Measurements from ENCODE around the gene EIF4ENIF1.

EIF4ENIF1 gene

DNA sequence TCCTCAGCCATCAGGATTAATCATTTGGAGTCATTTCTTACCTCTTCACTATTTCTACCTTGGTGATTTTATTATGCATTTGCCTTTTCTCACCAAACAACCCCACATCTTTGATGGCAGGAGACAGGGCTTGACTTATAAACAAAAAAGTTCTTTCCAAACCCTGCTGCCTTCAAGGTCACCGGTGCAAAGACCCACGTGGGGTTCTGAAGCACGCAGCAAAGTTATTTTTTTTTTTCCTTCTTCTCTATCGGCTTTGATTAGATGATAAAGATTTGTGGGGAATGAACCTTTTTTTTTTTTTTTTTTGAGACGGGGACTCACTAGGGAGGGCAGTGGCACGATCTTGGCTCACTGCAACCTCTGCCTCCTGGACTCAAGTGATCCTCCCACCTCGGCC, 46.1 kb downstream of the EIF4ENIF1 start:
- Histone ChIP-seq H3K36me3 (ENCODE audit: low read length) (peaks cover 25% of the 10 kb centered on the region; the same call in 1 of the 2 replicates), H3F3A (ENCODE audit: insufficient read depth) (peaks cover 10% of the 10 kb centered on the region; the same call in 1 of the 2 replicates), H3K27ac (ENCODE audit: low read depth, low read length) (no peak overlapping the region), H2AFZ (ENCODE audit: low read depth, low read length, severe bottlenecking) (no peak overlapping the region), H3K9ac (ENCODE audit: low read length) (no peak overlapping the region), H3K79me2 (ENCODE audit: insufficient read depth, low read length) (no peaks in the 10 kb centered on the region), H3K9me2 (replicated peaks; ENCODE audit: insufficient read depth, low read length) (no peaks in the 10 kb centered on the region), H3K9me3 (ENCODE audit: insufficient read depth, low read length) (no peaks in the 10 kb centered on the region), H3K4me3 (ENCODE audit: insufficient read depth, low read length, poor library complexity, severe bottlenecking) (no peak overlapping the region), H3K4me2 (ENCODE audit: low read depth, low read length, poor library complexity, severe bottlenecking) (no peak overlapping the region), H3K27me3 (ENCODE audit: low read length) (no peaks in the 10 kb centered on the region), H4K20me1 (ENCODE audit: low read depth, low read length) (no peaks in the 10 kb centered on the region)
- TF ChIP-seq, protein P1, sequence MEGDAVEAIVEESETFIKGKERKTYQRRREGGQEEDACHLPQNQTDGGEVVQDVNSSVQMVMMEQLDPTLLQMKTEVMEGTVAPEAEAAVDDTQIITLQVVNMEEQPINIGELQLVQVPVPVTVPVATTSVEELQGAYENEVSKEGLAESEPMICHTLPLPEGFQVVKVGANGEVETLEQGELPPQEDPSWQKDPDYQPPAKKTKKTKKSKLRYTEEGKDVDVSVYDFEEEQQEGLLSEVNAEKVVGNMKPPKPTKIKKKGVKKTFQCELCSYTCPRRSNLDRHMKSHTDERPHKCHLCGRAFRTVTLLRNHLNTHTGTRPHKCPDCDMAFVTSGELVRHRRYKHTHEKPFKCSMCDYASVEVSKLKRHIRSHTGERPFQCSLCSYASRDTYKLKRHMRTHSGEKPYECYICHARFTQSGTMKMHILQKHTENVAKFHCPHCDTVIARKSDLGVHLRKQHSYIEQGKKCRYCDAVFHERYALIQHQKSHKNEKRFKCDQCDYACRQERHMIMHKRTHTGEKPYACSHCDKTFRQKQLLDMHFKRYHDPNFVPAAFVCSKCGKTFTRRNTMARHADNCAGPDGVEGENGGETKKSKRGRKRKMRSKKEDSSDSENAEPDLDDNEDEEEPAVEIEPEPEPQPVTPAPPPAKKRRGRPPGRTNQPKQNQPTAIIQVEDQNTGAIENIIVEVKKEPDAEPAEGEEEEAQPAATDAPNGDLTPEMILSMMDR (IDR thresholded peaks at IDR 0.05; ENCODE audit: insufficient read depth, low read length, poor library complexity, severe bottlenecking) = no peak
- TF ChIP-seq EZH2phosphoT487 (conservative IDR thresholded peaks at IDR 0.05; ENCODE audit: low read length) = no peak

- H3K79me2 ChIP-seq (ENCODE audit: insufficient read depth, low read length) = no peaks in the 10 kb centered on the region
- H4K20me1 ChIP-seq (ENCODE audit: low read depth, low read length) = no peaks in the 10 kb centered on the region
- H3K4me2 ChIP-seq (ENCODE audit: low read depth, low read length, poor library complexity, severe bottlenecking) = no peak overlapping the region
- H3K27ac ChIP-seq (ENCODE audit: low read depth, low read length) = no peak overlapping the region
- H3F3A ChIP-seq (ENCODE audit: insufficient read depth) = peaks cover 10% of the 10 kb centered on the region; the same call in 1 of the 2 replicates
- no peak overlapping the region for H3K9ac ChIP-seq (ENCODE audit: low read length)
- H3K27me3 ChIP-seq (ENCODE audit: low read length) = no peaks in the 10 kb centered on the region
- H3K9me3 ChIP-seq (ENCODE audit: insufficient read depth, low read length) = no peaks in the 10 kb centered on the region
- H3K9me2 ChIP-seq (replicated peaks; ENCODE audit: insufficient read depth, low read length) = no peaks in the 10 kb centered on the region
- peaks cover 25% of the 10 kb centered on the region; the same call in 1 of the 2 replicates for H3K36me3 ChIP-seq (ENCODE audit: low read length)
- H2AFZ ChIP-seq (ENCODE audit: low read depth, low read length, severe bottlenecking) = no peak overlapping the region
- H3K4me3 ChIP-seq (ENCODE audit: insufficient read depth, low read length, poor library complexity, severe bottlenecking) = no peak overlapping the region
- TF ChIP-seq, protein P1 (IDR thresholded peaks at IDR 0.05; ENCODE audit: insufficient read depth, low read length, poor library complexity, severe bottlenecking) = no peak
- no peak for TF ChIP-seq EZH2phosphoT487 (conservative IDR thresholded peaks at IDR 0.05; ENCODE audit: low read length)
Observed at GRCh38 chr22:31442768-31443489, 46.7 kb downstream of the EIF4ENIF1 start.

- peaks cover 10% of the 10 kb centered on the region; the same call in 1 of the 2 replicates for H3F3A ChIP-seq (ENCODE audit: insufficient read depth)
Observed at GRCh38 chr22:31441652-31442051, 48.0 kb downstream of the EIF4ENIF1 start.

More at GRCh38 chr22:31441652-31442051, 48.0 kb downstream of the EIF4ENIF1 start:
- peaks cover 33% of the 10 kb centered on the region; the same call in 1 of the 2 replicates for H3K36me3 ChIP-seq (ENCODE audit: low read length)
- H3K4me3 ChIP-seq (ENCODE audit: insufficient read depth, low read length, poor library complexity, severe bottlenecking) = no peak overlapping the region
- H2AFZ ChIP-seq (ENCODE audit: low read depth, low read length, severe bottlenecking) = no peak overlapping the region
- no peaks in the 10 kb centered on the region for H3K9me3 ChIP-seq (ENCODE audit: insufficient read depth, low read length)
- H3K9ac ChIP-seq (ENCODE audit: low read length) = no peak overlapping the region
- H3K4me2 ChIP-seq (ENCODE audit: low read depth, low read length, poor library complexity, severe bottlenecking) = no peak overlapping the region
- TF ChIP-seq EZH2phosphoT487 (conservative IDR thresholded peaks at IDR 0.05; ENCODE audit: low read length) = no peak
- TF ChIP-seq, protein P1 (IDR thresholded peaks at IDR 0.05; ENCODE audit: insufficient read depth, low read length, poor library complexity, severe bottlenecking) = no peak
- H3K79me2 ChIP-seq (ENCODE audit: insufficient read depth, low read length) = no peaks in the 10 kb centered on the region
- no peaks in the 10 kb centered on the region for H3K27me3 ChIP-seq (ENCODE audit: low read length)
- H3K27ac ChIP-seq (ENCODE audit: low read depth, low read length) = no peak overlapping the region
- H3K9me2 ChIP-seq (replicated peaks; ENCODE audit: insufficient read depth, low read length) = no peaks in the 10 kb centered on the region
- no peaks in the 10 kb centered on the region for H4K20me1 ChIP-seq (ENCODE audit: low read depth, low read length)

All from SU-DHL-6 (cell line).